ENCODE data around the gene SH3PXD2B.
"Not testable (repeated sequence)": the region's sequence is repeated elsewhere in the genome, so short reads cannot be mapped to it uniquely, and the experiment has no call there.

SH3PXD2B gene

GRCh38 chr5:172312286-172312685 is 142.0 kb downstream of the SH3PXD2B start:
- Mint-ChIP-seq H3K27me3 (ENCODE audit: low read depth) (peaks cover 7% of the 10 kb centered on the region), H3K9me3 (no peaks in the 10 kb centered on the region)

GRCh38 chr5:172311605-172312004 is 142.7 kb downstream of the SH3PXD2B start:
- no peaks in the 10 kb centered on the region for H3K36me3 Mint-ChIP-seq (ENCODE audit: low read depth)
- H3K9me3 Mint-ChIP-seq = no peaks in the 10 kb centered on the region
- no peak overlapping the region for H3K27ac Mint-ChIP-seq
- no peaks in the 10 kb centered on the region for H3K4me1 Mint-ChIP-seq (ENCODE audit: low read depth)
- no peak overlapping the region for H3K4me3 Mint-ChIP-seq
- peaks cover 7% of the 10 kb centered on the region for H3K27me3 Mint-ChIP-seq (ENCODE audit: low read depth)

More at GRCh38 chr5:172312286-172312685, 142.0 kb downstream of the SH3PXD2B start:
- H3K4me1 Mint-ChIP-seq (ENCODE audit: low read depth) = no peaks in the 10 kb centered on the region
- H3K36me3 Mint-ChIP-seq (ENCODE audit: low read depth) = no peaks in the 10 kb centered on the region
- H3K4me3 Mint-ChIP-seq = no peak overlapping the region
- no peak overlapping the region for H3K27ac Mint-ChIP-seq

- Mint-ChIP-seq H3K27ac (no peak overlapping the region), H3K36me3 (ENCODE audit: low read depth) (no peaks in the 10 kb centered on the region), H3K9me3 (no peaks in the 10 kb centered on the region), H3K4me1 (ENCODE audit: low read depth) (no peaks in the 10 kb centered on the region), H3K4me3 (no peak overlapping the region), H3K27me3 (ENCODE audit: low read depth) (peaks cover 7% of the 10 kb centered on the region)
Observed at GRCh38 chr5:172311026-172311425, 143.3 kb downstream of the SH3PXD2B start.

GRCh38 chr5:172305380-172305779 is 148.9 kb downstream of the SH3PXD2B start:
- Mint-ChIP-seq H3K36me3 (ENCODE audit: low read depth) (no peaks in the 10 kb centered on the region), H3K4me3 (no peak overlapping the region), H3K9me3 (no peaks in the 10 kb centered on the region), H3K27me3 (ENCODE audit: low read depth) (peaks cover 12% of the 10 kb centered on the region), H3K4me1 (ENCODE audit: low read depth) (no peaks in the 10 kb centered on the region), H3K27ac (no peak overlapping the region)

GRCh38 chr5:172303572-172304335 is 150.6 kb downstream of the SH3PXD2B start:
- Mint-ChIP-seq H3K4me3 (no peak overlapping the region), H3K36me3 (ENCODE audit: low read depth) (no peaks in the 10 kb centered on the region), H3K27ac (no peak overlapping the region), H3K9me3 (no peaks in the 10 kb centered on the region), H3K4me1 (ENCODE audit: low read depth) (no peaks in the 10 kb centered on the region), H3K27me3 (ENCODE audit: low read depth) (peaks cover 12% of the 10 kb centered on the region)

- Mint-ChIP-seq H3K27ac (no peak overlapping the region), H3K9me3 (no peaks in the 10 kb centered on the region), H3K27me3 (ENCODE audit: low read depth) (peaks cover 12% of the 10 kb centered on the region), H3K4me1 (ENCODE audit: low read depth) (no peaks in the 10 kb centered on the region), H3K4me3 (no peak overlapping the region), H3K36me3 (ENCODE audit: low read depth) (no peaks in the 10 kb centered on the region)
Observed at GRCh38 chr5:172303162-172303561, 151.2 kb downstream of the SH3PXD2B start.

- Mint-ChIP-seq H3K4me3 (no peak overlapping the region), H3K27me3 (ENCODE audit: low read depth) (peaks cover 8% of the 10 kb centered on the region), H3K4me1 (ENCODE audit: low read depth) (no peaks in the 10 kb centered on the region), H3K36me3 (ENCODE audit: low read depth) (no peaks in the 10 kb centered on the region), H3K9me3 (no peaks in the 10 kb centered on the region), H3K27ac (no peak overlapping the region)
Observed at GRCh38 chr5:172302047-172302710, 152.1 kb downstream of the SH3PXD2B start.

- H3K36me3 Mint-ChIP-seq (ENCODE audit: low read depth) = no peaks in the 10 kb centered on the region
- peaks cover 8% of the 10 kb centered on the region for H3K27me3 Mint-ChIP-seq (ENCODE audit: low read depth)
- no peak overlapping the region for H3K27ac Mint-ChIP-seq
- H3K4me3 Mint-ChIP-seq = no peak overlapping the region
- H3K9me3 Mint-ChIP-seq = no peaks in the 10 kb centered on the region
- no peaks in the 10 kb centered on the region for H3K4me1 Mint-ChIP-seq (ENCODE audit: low read depth)
Observed at GRCh38 chr5:172299916-172300439, 154.3 kb downstream of the SH3PXD2B start.

- Mint-ChIP-seq H3K27ac (no peak overlapping the region), H3K9me3 (no peaks in the 10 kb centered on the region), H3K4me1 (ENCODE audit: low read depth) (peaks cover 3% of the 10 kb centered on the region), H3K36me3 (ENCODE audit: low read depth) (no peaks in the 10 kb centered on the region), H3K4me3 (no peak overlapping the region), H3K27me3 (ENCODE audit: low read depth) (peaks cover 10% of the 10 kb centered on the region)
Observed at GRCh38 chr5:172294831-172295230, 159.5 kb downstream of the SH3PXD2B start.

GRCh38 chr5:172293745-172294342 is 160.5 kb downstream of the SH3PXD2B start:
- Mint-ChIP-seq H3K27me3 (ENCODE audit: low read depth) (peaks cover 10% of the 10 kb centered on the region), H3K9me3 (no peaks in the 10 kb centered on the region), H3K27ac (no peak overlapping the region), H3K36me3 (ENCODE audit: low read depth) (no peaks in the 10 kb centered on the region), H3K4me3 (no peak overlapping the region), H3K4me1 (ENCODE audit: low read depth) (peaks cover 3% of the 10 kb centered on the region)

GRCh38 chr5:172293054-172293744 is 161.1 kb downstream of the SH3PXD2B start:
- Mint-ChIP-seq H3K9me3 (no peaks in the 10 kb centered on the region), H3K27me3 (ENCODE audit: low read depth) (peaks cover 10% of the 10 kb centered on the region), H3K27ac (no peak overlapping the region), H3K4me1 (ENCODE audit: low read depth) (peaks cover 3% of the 10 kb centered on the region), H3K4me3 (no peak overlapping the region), H3K36me3 (ENCODE audit: low read depth) (no peaks in the 10 kb centered on the region)

- not testable (repeated sequence) for H3K36me3 Mint-ChIP-seq (ENCODE audit: low read depth); H3K9me3 Mint-ChIP-seq; H3K4me3 Mint-ChIP-seq; H3K27ac Mint-ChIP-seq; H3K4me1 Mint-ChIP-seq (ENCODE audit: low read depth)
- H3K27me3 Mint-ChIP-seq (ENCODE audit: low read depth) = peaks cover 10% of the 10 kb centered on the region
Observed at GRCh38 chr5:172291837-172292236, 162.5 kb downstream of the SH3PXD2B start.

- no peak overlapping the region for H3K4me3 Mint-ChIP-seq
- H3K9me3 Mint-ChIP-seq = no peaks in the 10 kb centered on the region
- H3K27ac Mint-ChIP-seq = no peak overlapping the region
- H3K36me3 Mint-ChIP-seq (ENCODE audit: low read depth) = no peaks in the 10 kb centered on the region
- peaks cover 19% of the 10 kb centered on the region for H3K27me3 Mint-ChIP-seq (ENCODE audit: low read depth)
- H3K4me1 Mint-ChIP-seq (ENCODE audit: low read depth) = peaks cover 8% of the 10 kb centered on the region
Observed at GRCh38 chr5:172288465-172288864, 165.9 kb downstream of the SH3PXD2B start.

- not testable (repeated sequence) for H3K36me3 Mint-ChIP-seq (ENCODE audit: low read depth); H3K4me3 Mint-ChIP-seq; H3K27ac Mint-ChIP-seq; H3K9me3 Mint-ChIP-seq
- Mint-ChIP-seq H3K27me3 (ENCODE audit: low read depth) (peaks cover 26% of the 10 kb centered on the region), H3K4me1 (ENCODE audit: low read depth) (peaks cover 13% of the 10 kb centered on the region)
Observed at GRCh38 chr5:172287140-172287539, 167.2 kb downstream of the SH3PXD2B start.

All from T-helper 1 cell treated with Interleukin-12 subunit alpha and Interleukin-12 subunit beta and Interleukin-4 antibody, amounts not matched to agents 30 μg/mL and 1 μg/mL, for 36 hours (primary cell).